HG02840 (cell line): ENCODE results near the gene TMEM106C.

Experiments
- ATAC-seq: cut with Tn5 transposase; IDR thresholded peaks from one replicate; pipeline ENCODE4 v1.9.1; 2021; ENCODE audit warnings: mild to moderate bottlenecking, moderate library complexity, moderate number of reproducible peaks; ENCODE audit not compliant: unreplicated experiment, low FRiP score

TMEM106C gene

GRCh38 chr12:48010366-48010970, 47.1 kb downstream of the TMEM106C start:
- ATAC-seq = no peak

- no peak for ATAC-seq
These were observed 48.7 kb downstream of the TMEM106C start for GRCh38 chr12:48012070-48012469.

GRCh38 chr12:48013287-48013686, 49.9 kb downstream of the TMEM106C start:
- ATAC-seq = no peak

- no peak for ATAC-seq
These were observed 51.7 kb downstream of the TMEM106C start for GRCh38 chr12:48015129-48015528.

GRCh38 chr12:48015954-48016353, 52.6 kb downstream of the TMEM106C start:
- ATAC-seq = no peak

- no peak for ATAC-seq
These were observed 53.1 kb downstream of the TMEM106C start for GRCh38 chr12:48016373-48017020.

GRCh38 chr12:48017496-48017895, 54.1 kb downstream of the TMEM106C start:
- no peak for ATAC-seq

- no peak for ATAC-seq
These were observed 54.7 kb downstream of the TMEM106C start for GRCh38 chr12:48017921-48018617.
